Neural progenitor cell (in vitro differentiated cells): ENCODE data around the gene PPP1R13L. TPM values are rescaled to one million over a fixed set of nuclear protein-coding genes. Genes with fewer than 3 reads are reported as not detected.
A peak's percentile ranks its signal among the peaks of the same experiment; 100 is the strongest.

Source experiments
- DNase-seq: peaks from one replicate; pipeline ENCODE4 v3.0.0-alpha.2; 2016; ENCODE audit warnings: low spot score
- H2AFZ ChIP-seq: fragments of 200-600 bp; sonication (generic); replicated peaks from 2 replicates; pipeline ENCODE4 v1.6.1; 2016; ENCODE audit warnings: antibody characterized with exemption
- H3F3A ChIP-seq: fragments of 200-600 bp; sonication (generic); 2 replicates; pipeline ENCODE4 v1.6.1; 2016; ENCODE audit warnings: antibody characterized with exemption, low read depth
- H3K27ac ChIP-seq: fragments of 200-600 bp; sonication (generic); 2 replicates; pipeline ENCODE4 v1.5.1; 2016; ENCODE audit warnings: mild to moderate bottlenecking
- H3K27me3 ChIP-seq: fragments of 200-600 bp; sonication (generic); 2 replicates; pipeline ENCODE4 v1.6.1; 2016; ENCODE audit warnings: mild to moderate bottlenecking, moderate library complexity
- H3K36me3 ChIP-seq: fragments of 200-600 bp; sonication (generic); 2 replicates; pipeline ENCODE4 v1.5.1; 2016
- H3K4me1 ChIP-seq: fragments of 200-600 bp; sonication (generic); 2 replicates; pipeline ENCODE4 v1.6.1; 2016; ENCODE audit warnings: mixed run types
- H3K4me2 ChIP-seq: fragments of 200-600 bp; sonication (generic); 2 replicates; pipeline ENCODE4 v1.6.1; 2016
- H3K4me3 ChIP-seq: fragments of 200-600 bp; sonication (generic); 2 replicates; pipeline ENCODE4 v1.5.1; 2016
- H3K79me2 ChIP-seq: fragments of 200-600 bp; sonication (generic); 2 replicates; pipeline ENCODE4 v1.6.1; 2016; ENCODE audit warnings: low read depth
- H3K9ac ChIP-seq: fragments of 200-600 bp; sonication (generic); 2 replicates; pipeline ENCODE4 v1.6.1; 2016
- H3K9me3 ChIP-seq: fragments of 200-600 bp; sonication (generic); 2 replicates; pipeline ENCODE4 v1.5.1; 2016; ENCODE audit warnings: low read depth
- H4K20me1 ChIP-seq: fragments of 200-600 bp; sonication (generic); 2 replicates; pipeline ENCODE4 v1.6.1; 2016; ENCODE audit warnings: low read depth
- H3K27ac Mint-ChIP-seq: 3 replicates; pipeline ENCODE4 v1.8.0; 2021; ENCODE audit warnings: mixed read lengths
- H3K27me3 Mint-ChIP-seq: 2 replicates; pipeline ENCODE4 v1.8.0; 2022; ENCODE audit warnings: low read depth, mild to moderate bottlenecking, inconsistent platforms, moderate library complexity, mixed read lengths; ENCODE audit not compliant: insufficient read depth
- H3K36me3 Mint-ChIP-seq: 3 replicates; pipeline ENCODE4 v1.8.0; 2021; ENCODE audit warnings: mixed read lengths
- H3K4me1 Mint-ChIP-seq: 3 replicates; pipeline ENCODE4 v1.8.0; 2021; ENCODE audit warnings: mixed read lengths
- H3K4me3 Mint-ChIP-seq: 3 replicates; pipeline ENCODE4 v1.8.0; 2021; ENCODE audit warnings: mild to moderate bottlenecking, moderate library complexity, mixed read lengths
- H3K9me3 Mint-ChIP-seq: 3 replicates; pipeline ENCODE4 v1.8.0; 2020; ENCODE audit warnings: mixed read lengths
- CTCF ChIP-seq: fragments of 200-600 bp; sonication (generic); IDR thresholded peaks from 2 replicates; pipeline ENCODE4 v1.5.1; 2017; ENCODE audit warnings: antibody characterized with exemption, mild to moderate bottlenecking
- EZH2 ChIP-seq: fragments of 200-600 bp; sonication (generic); IDR thresholded peaks from 2 replicates; pipeline ENCODE4 v1.6.1; 2017; ENCODE audit warnings: antibody characterized with exemption, mild to moderate bottlenecking, moderate library complexity
- EZH2phosphoT487 ChIP-seq: fragments of 200-600 bp; sonication (generic); IDR thresholded peaks from 2 replicates; pipeline ENCODE4 v1.6.1; 2017; ENCODE audit warnings: antibody characterized with exemption
- total RNA-seq: library from RNA; depleted of rRNA; stranded (reverse); fragments of >200 nt; gene quantifications from 2 replicates; pipeline ENCODE4 v1.2.3, GENCODE V29; 2015; ENCODE audit warnings: low replicate concordance

Gene PPP1R13L
- total RNA-seq, 1 donor from 2014 or later = 2.9 TPM

GRCh38 chr19:45444318-45445041 is 39.6 kb upstream of the PPP1R13L start:
- Mint-ChIP-seq H3K4me3 (peak overlapping the region; percentile 54), H3K27ac (peak overlapping the region; percentile 84), H3K4me1 (peaks cover 53% of the 10 kb centered on the region), H3K36me3 (no peaks in the 10 kb centered on the region), H3K9me3 (no peaks in the 10 kb centered on the region), H3K27me3 (peaks cover 19% of the 10 kb centered on the region)
- TF ChIP-seq CTCF (no peak), EZH2phosphoT487 (no peak)
- H3K79me2 ChIP-seq = no peaks in the 10 kb centered on the region
- H3K4me1 ChIP-seq = peaks cover 11% of the 10 kb centered on the region
- peak overlapping the region; percentile 66 for H3K4me3 ChIP-seq
- peaks cover 10% of the 10 kb centered on the region for H3K27me3 ChIP-seq
- H4K20me1 ChIP-seq = no peaks in the 10 kb centered on the region
- H3K9ac ChIP-seq = no peak overlapping the region
- no peak overlapping the region for H3K27ac ChIP-seq
- peak overlapping the region; percentile 97 for H3K4me2 ChIP-seq
- H2AFZ ChIP-seq = peak overlapping the region; percentile 58
- H3K9me3 ChIP-seq = no peaks in the 10 kb centered on the region
- peak; percentile 96 for DNase-seq
- peaks cover 63% of the 10 kb centered on the region for H3F3A ChIP-seq
- no peaks in the 10 kb centered on the region for H3K36me3 ChIP-seq

- Mint-ChIP-seq H3K4me1 (peaks cover 49% of the 10 kb centered on the region), H3K27me3 (peaks cover 22% of the 10 kb centered on the region), H3K9me3 (no peaks in the 10 kb centered on the region), H3K27ac (peak overlapping the region; percentile 99), H3K4me3 (peak overlapping the region; percentile 90), H3K36me3 (no peaks in the 10 kb centered on the region)
- H2AFZ ChIP-seq = no peak overlapping the region
- no peaks in the 10 kb centered on the region for H3K36me3 ChIP-seq
- no peaks in the 10 kb centered on the region for H3K9me3 ChIP-seq
- no peaks in the 10 kb centered on the region for H4K20me1 ChIP-seq
- peaks cover 62% of the 10 kb centered on the region for H3F3A ChIP-seq
- peak overlapping the region; percentile 35 for H3K9ac ChIP-seq
- peak overlapping the region; percentile 56 for H3K27ac ChIP-seq
- peak overlapping the region; percentile 97 for H3K4me2 ChIP-seq
- H3K4me3 ChIP-seq = peak overlapping the region; percentile 66
- no peaks in the 10 kb centered on the region for H3K79me2 ChIP-seq
- TF ChIP-seq EZH2 (no peak), EZH2phosphoT487 (no peak), CTCF (no peak)
- DNase-seq = peak; percentile 98
- peaks cover 9% of the 10 kb centered on the region for H3K27me3 ChIP-seq
- peaks cover 11% of the 10 kb centered on the region for H3K4me1 ChIP-seq
Observed at GRCh38 chr19:45443462-45444317, 38.8 kb upstream of the PPP1R13L start.

- DNase-seq = peak; percentile 55
- no peaks in the 10 kb centered on the region for H4K20me1 ChIP-seq
- no peak overlapping the region for H3K27ac ChIP-seq
- H2AFZ ChIP-seq = no peak overlapping the region
- Mint-ChIP-seq H3K9me3 (no peaks in the 10 kb centered on the region), H3K36me3 (no peaks in the 10 kb centered on the region), H3K27ac (peak overlapping the region; percentile 60), H3K4me1 (peaks cover 45% of the 10 kb centered on the region), H3K4me3 (peak overlapping the region; percentile 90), H3K27me3 (peaks cover 18% of the 10 kb centered on the region)
- H3K4me2 ChIP-seq = peak overlapping the region; percentile 97
- no peaks in the 10 kb centered on the region for H3K36me3 ChIP-seq
- peaks cover 9% of the 10 kb centered on the region for H3K27me3 ChIP-seq
- H3K9ac ChIP-seq = no peak overlapping the region
- no peaks in the 10 kb centered on the region for H3K9me3 ChIP-seq
- no peak for TF ChIP-seq CTCF
- no peak for TF ChIP-seq EZH2phosphoT487
- no peak for TF ChIP-seq EZH2
- H3K4me3 ChIP-seq = peak overlapping the region; percentile 66
- peaks cover 11% of the 10 kb centered on the region for H3K4me1 ChIP-seq
- H3F3A ChIP-seq = peaks cover 62% of the 10 kb centered on the region
- H3K79me2 ChIP-seq = no peaks in the 10 kb centered on the region
Observed at GRCh38 chr19:45442778-45443461, 38.1 kb upstream of the PPP1R13L start.
